ENCODE measurements around the gene KANSL1L.

The KANSL1L gene

DNA sequence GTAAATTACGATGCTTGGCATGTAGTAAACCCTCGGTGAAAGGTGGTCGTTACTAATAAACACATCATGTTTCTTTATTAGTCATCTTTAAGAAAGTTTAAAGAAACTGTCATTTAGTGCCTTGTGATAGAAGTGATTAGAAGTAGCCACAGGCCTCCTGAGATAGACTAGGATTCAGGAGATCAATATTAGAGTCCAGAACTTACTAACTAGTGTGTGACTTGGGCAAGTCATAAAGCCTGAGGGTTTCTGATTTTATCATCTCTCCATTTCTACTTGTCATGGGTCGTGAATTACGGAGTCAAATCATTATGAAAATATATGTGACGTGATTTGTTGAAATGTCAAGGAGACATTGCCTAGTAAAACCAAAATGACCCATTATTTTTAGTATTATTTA lies 162.1 kb downstream of the KANSL1L start:
- Histone ChIP-seq H3K36me3 (ENCODE audit: control insufficient read depth, low read length) (peaks cover 86% of the 10 kb centered on the region), H3K4me1 (ENCODE audit: control insufficient read depth, low read length) (peaks cover 16% of the 10 kb centered on the region), H3F3A (ENCODE audit: control insufficient read depth, insufficient read depth) (no peaks in the 10 kb centered on the region), H3K27me3 (ENCODE audit: control insufficient read depth, low read length) (no peaks in the 10 kb centered on the region), H3K4me3 (ENCODE audit: low read length) (no peak overlapping the region), H3K9me2 (replicated peaks; ENCODE audit: control insufficient read depth, low read length) (no peaks in the 10 kb centered on the region), H3K79me2 (ENCODE audit: control insufficient read depth, low read length) (peaks cover 98% of the 10 kb centered on the region), H3K9me3 (ENCODE audit: control insufficient read depth, insufficient read depth, low read length) (no peaks in the 10 kb centered on the region), H3K4me2 (ENCODE audit: low read length) (no peak overlapping the region), H3K27ac (ENCODE audit: low read depth, low read length) (no peak overlapping the region), H4K20me1 (ENCODE audit: control insufficient read depth, insufficient read depth, low read depth, low read length) (peaks cover 6% of the 10 kb centered on the region; the same call in 1 of the 2 replicates)
- TF ChIP-seq EZH2phosphoT487 (IDR thresholded peaks at IDR 0.05; ENCODE audit: borderline replicate concordance, low read length) = no peak
- TF ChIP-seq, protein P1, sequence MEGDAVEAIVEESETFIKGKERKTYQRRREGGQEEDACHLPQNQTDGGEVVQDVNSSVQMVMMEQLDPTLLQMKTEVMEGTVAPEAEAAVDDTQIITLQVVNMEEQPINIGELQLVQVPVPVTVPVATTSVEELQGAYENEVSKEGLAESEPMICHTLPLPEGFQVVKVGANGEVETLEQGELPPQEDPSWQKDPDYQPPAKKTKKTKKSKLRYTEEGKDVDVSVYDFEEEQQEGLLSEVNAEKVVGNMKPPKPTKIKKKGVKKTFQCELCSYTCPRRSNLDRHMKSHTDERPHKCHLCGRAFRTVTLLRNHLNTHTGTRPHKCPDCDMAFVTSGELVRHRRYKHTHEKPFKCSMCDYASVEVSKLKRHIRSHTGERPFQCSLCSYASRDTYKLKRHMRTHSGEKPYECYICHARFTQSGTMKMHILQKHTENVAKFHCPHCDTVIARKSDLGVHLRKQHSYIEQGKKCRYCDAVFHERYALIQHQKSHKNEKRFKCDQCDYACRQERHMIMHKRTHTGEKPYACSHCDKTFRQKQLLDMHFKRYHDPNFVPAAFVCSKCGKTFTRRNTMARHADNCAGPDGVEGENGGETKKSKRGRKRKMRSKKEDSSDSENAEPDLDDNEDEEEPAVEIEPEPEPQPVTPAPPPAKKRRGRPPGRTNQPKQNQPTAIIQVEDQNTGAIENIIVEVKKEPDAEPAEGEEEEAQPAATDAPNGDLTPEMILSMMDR (IDR thresholded peaks at IDR 0.05; ENCODE audit: low read depth, low read length, poor library complexity, severe bottlenecking) = no peak

DNA sequence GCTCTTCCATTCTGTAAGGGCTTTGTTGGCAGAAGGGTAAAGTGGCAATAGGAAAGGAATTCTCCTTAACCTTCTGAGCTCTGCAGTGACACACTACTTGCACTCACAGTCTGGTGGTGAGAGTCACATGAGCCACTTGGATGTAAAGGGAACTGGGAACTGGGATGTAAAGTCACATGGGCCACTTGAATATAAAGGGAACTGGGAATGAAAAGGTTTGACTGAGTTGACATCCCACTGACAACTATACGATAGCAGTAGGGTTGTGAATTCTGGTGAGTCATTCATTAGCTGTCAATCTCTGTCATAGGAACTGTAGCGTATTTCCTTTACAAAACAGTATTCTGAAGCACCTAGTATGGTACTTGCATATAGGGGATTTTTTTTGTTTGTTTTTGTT lies 163.3 kb downstream of the KANSL1L start:
- no peaks in the 10 kb centered on the region for H3K27me3 ChIP-seq (ENCODE audit: control insufficient read depth, low read length)
- no peak overlapping the region for H3K4me3 ChIP-seq (ENCODE audit: low read length)
- no peak overlapping the region for H3K4me2 ChIP-seq (ENCODE audit: low read length)
- H4K20me1 ChIP-seq (ENCODE audit: control insufficient read depth, insufficient read depth, low read depth, low read length) = peaks cover 7% of the 10 kb centered on the region; the same call in 1 of the 2 replicates
- H3K36me3 ChIP-seq (ENCODE audit: control insufficient read depth, low read length) = peaks cover 85% of the 10 kb centered on the region
- H3K79me2 ChIP-seq (ENCODE audit: control insufficient read depth, low read length) = peaks cover 100% of the 10 kb centered on the region
- H3K9me3 ChIP-seq (ENCODE audit: control insufficient read depth, insufficient read depth, low read length) = no peaks in the 10 kb centered on the region
- H3K27ac ChIP-seq (ENCODE audit: low read depth, low read length) = no peak overlapping the region
- H3K9me2 ChIP-seq (replicated peaks; ENCODE audit: control insufficient read depth, low read length) = no peaks in the 10 kb centered on the region
- no peaks in the 10 kb centered on the region for H3F3A ChIP-seq (ENCODE audit: control insufficient read depth, insufficient read depth)
- TF ChIP-seq EZH2phosphoT487 (IDR thresholded peaks at IDR 0.05; ENCODE audit: borderline replicate concordance, low read length) = no peak
- TF ChIP-seq, protein P1 (IDR thresholded peaks at IDR 0.05; ENCODE audit: low read depth, low read length, poor library complexity, severe bottlenecking) = no peak
- peaks cover 24% of the 10 kb centered on the region for H3K4me1 ChIP-seq (ENCODE audit: control insufficient read depth, low read length)

DNA sequence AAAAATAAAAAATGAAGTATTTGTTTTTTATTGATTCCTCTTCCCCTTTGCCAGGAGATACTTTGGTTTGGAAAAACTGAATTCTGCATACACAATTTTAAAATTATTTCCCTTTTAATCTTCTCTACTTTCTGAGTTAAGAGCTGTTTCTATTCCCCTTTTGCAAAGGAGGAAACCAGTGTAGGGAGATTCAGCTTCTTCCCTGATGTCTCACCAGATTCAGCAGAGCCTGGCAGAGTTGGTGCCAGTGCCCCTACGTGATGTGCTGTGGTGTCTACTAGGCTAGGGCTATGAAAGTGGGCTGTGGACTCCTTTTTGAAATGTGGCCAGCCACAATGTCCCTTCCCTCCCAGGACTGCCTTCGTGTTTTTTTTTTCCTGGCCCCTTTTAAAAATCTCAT lies 166.3 kb downstream of the KANSL1L start:
- Histone ChIP-seq H3F3A (ENCODE audit: control insufficient read depth, insufficient read depth) (no peaks in the 10 kb centered on the region), H3K27ac (ENCODE audit: low read depth, low read length) (no peak overlapping the region), H4K20me1 (ENCODE audit: control insufficient read depth, insufficient read depth, low read depth, low read length) (peaks cover 7% of the 10 kb centered on the region; the same call in 1 of the 2 replicates), H3K4me3 (ENCODE audit: low read length) (peak overlapping the region; percentile 93; the same call in 1 of the 2 replicates), H3K9me2 (replicated peaks; ENCODE audit: control insufficient read depth, low read length) (no peaks in the 10 kb centered on the region), H3K9me3 (ENCODE audit: control insufficient read depth, insufficient read depth, low read length) (no peaks in the 10 kb centered on the region), H3K27me3 (ENCODE audit: control insufficient read depth, low read length) (no peaks in the 10 kb centered on the region), H3K36me3 (ENCODE audit: control insufficient read depth, low read length) (peaks cover 61% of the 10 kb centered on the region), H3K79me2 (ENCODE audit: control insufficient read depth, low read length) (peaks cover 78% of the 10 kb centered on the region), H3K4me2 (ENCODE audit: low read length) (peak overlapping the region; percentile 99), H3K4me1 (ENCODE audit: control insufficient read depth, low read length) (peaks cover 32% of the 10 kb centered on the region)
- TF ChIP-seq EZH2phosphoT487 (IDR thresholded peaks at IDR 0.05; ENCODE audit: borderline replicate concordance, low read length) = no peak
- TF ChIP-seq, protein P1 (IDR thresholded peaks at IDR 0.05; ENCODE audit: low read depth, low read length, poor library complexity, severe bottlenecking) = no peak
